Smooth muscle cell (in vitro differentiated cells): ENCODE measurements around the gene MEDAG. TPM values are rescaled to one million over a fixed set of nuclear protein-coding genes. Genes with fewer than 3 reads are reported as not detected.

Source experiments
- DNase-seq: peaks from one replicate; lab custom pipeline; 2025; ENCODE audit not compliant: unreplicated experiment; lab: John Stamatoyannopoulos, UW
- H2AFZ ChIP-seq: fragments of 200-600 bp; sonication (generic); 2 replicates; pipeline ENCODE4 v1.6.0; 2016; ENCODE audit warnings: antibody characterized with exemption, low read depth, mild to moderate bottlenecking
- H3F3A ChIP-seq: fragments of 200-600 bp; sonication (generic); 2 replicates; pipeline ENCODE4 v1.6.0; 2017; ENCODE audit warnings: antibody characterized with exemption, low read depth
- H3K27ac ChIP-seq: fragments of 200-600 bp; sonication (generic); 2 replicates; pipeline ENCODE4 v1.5.1; 2016; ENCODE audit warnings: low read depth, mild to moderate bottlenecking
- H3K27me3 ChIP-seq: fragments of 200-600 bp; sonication (generic); 2 replicates; pipeline ENCODE4 v1.6.1; 2016; ENCODE audit warnings: low read depth, mild to moderate bottlenecking
- H3K36me3 ChIP-seq: fragments of 200-600 bp; sonication (generic); 2 replicates; pipeline ENCODE4 v1.5.1; 2016; ENCODE audit warnings: low read depth
- H3K4me1 ChIP-seq: fragments of 200-600 bp; sonication (generic); 2 replicates; pipeline ENCODE4 v1.5.1; 2016; ENCODE audit warnings: low read depth
- H3K4me2 ChIP-seq: fragments of 200-600 bp; sonication (generic); 2 replicates; pipeline ENCODE4 v1.6.0; 2016; ENCODE audit warnings: mild to moderate bottlenecking
- H3K4me3 ChIP-seq: fragments of 200-600 bp; sonication (generic); 2 replicates; pipeline ENCODE4 v1.5.1; 2016; ENCODE audit warnings: mild to moderate bottlenecking
- H3K79me2 ChIP-seq: fragments of 200-600 bp; sonication (generic); 2 replicates; pipeline ENCODE4 v1.6.0; 2016; ENCODE audit warnings: low read depth, mild to moderate bottlenecking
- H3K9ac ChIP-seq: fragments of 200-600 bp; sonication (generic); 2 replicates; pipeline ENCODE4 v1.6.0; 2016; ENCODE audit warnings: low read depth
- H3K9me3 ChIP-seq: fragments of 200-600 bp; sonication (generic); replicated peaks from 2 replicates; pipeline ENCODE4 v1.5.1; 2016; ENCODE audit warnings: low read depth
- H4K20me1 ChIP-seq: fragments of 200-600 bp; sonication (generic); 2 replicates; pipeline ENCODE4 v1.6.0; 2016; ENCODE audit warnings: low read depth
- CTCF ChIP-seq: fragments of 200-600 bp; sonication (generic); IDR thresholded peaks from 2 replicates; pipeline ENCODE4 v1.5.1; 2017; ENCODE audit warnings: borderline replicate concordance, mild to moderate bottlenecking, antibody characterized with exemption; ENCODE audit not compliant: insufficient read depth, poor library complexity, severe bottlenecking
- WGBS: methylation state at CpG from one replicate; pipeline ENCODE4 v1.1.7; 2016; ENCODE audit warnings: low lambda C conversion rate; 5-methylcytosine and 5-hydroxymethylcytosine counted together
- polyA plus RNA-seq: library from polyadenylated mRNA; unstranded; fragments of >200 nt; fragmentation: Nextera tagmentation; extraction: Ambion mirVana; gene quantifications from 2 replicates; pipeline ENCODE4 v1.2.1, GENCODE V29; 2016
- total RNA-seq: library from RNA; depleted of rRNA; stranded (reverse); fragments of >200 nt; gene quantifications from 2 replicates; pipeline ENCODE4 v1.2.3, GENCODE V29; 2014

The MEDAG gene
- total and polyA plus RNA-seq, 2 experiments from 2014 or later = not detected

GRCh38 chr13:30861163-30861562 lies 44.9 kb upstream of the MEDAG start:
- Histone ChIP-seq H3F3A (peaks cover 22% of the 10 kb centered on the region), H3K27ac (no peak overlapping the region), H3K9ac (no peak overlapping the region), H3K4me1 (peaks cover 21% of the 10 kb centered on the region), H3K9me3 (no peaks in the 10 kb centered on the region), H3K4me2 (no peak overlapping the region), H3K4me3 (no peak overlapping the region), H4K20me1 (no peaks in the 10 kb centered on the region), H3K27me3 (no peaks in the 10 kb centered on the region), H2AFZ (no peak overlapping the region), H3K79me2 (no peaks in the 10 kb centered on the region), H3K36me3 (no peaks in the 10 kb centered on the region)
- WGBS = 68% methylated on average over 3 of the region's 3 CpGs
- DNase-seq = no peak
- no peak for TF ChIP-seq CTCF

GRCh38 chr13:30861836-30862467 lies 44.1 kb upstream of the MEDAG start:
- H2AFZ ChIP-seq = no peak overlapping the region
- peaks cover 24% of the 10 kb centered on the region for H3K4me1 ChIP-seq
- H3K4me3 ChIP-seq = no peak overlapping the region
- H4K20me1 ChIP-seq = no peaks in the 10 kb centered on the region
- H3K27ac ChIP-seq = no peak overlapping the region
- no peaks in the 10 kb centered on the region for H3K9me3 ChIP-seq
- peaks cover 27% of the 10 kb centered on the region for H3F3A ChIP-seq
- H3K27me3 ChIP-seq = no peaks in the 10 kb centered on the region
- no peak for TF ChIP-seq CTCF
- peak overlapping the region; percentile 75 for H3K4me2 ChIP-seq
- H3K9ac ChIP-seq = no peak overlapping the region
- whole genome bisulfite sequencing = 97% methylated on average over 7 of the region's 7 CpGs
- H3K79me2 ChIP-seq = no peaks in the 10 kb centered on the region
- H3K36me3 ChIP-seq = no peaks in the 10 kb centered on the region
- no peak for DNase-seq

- H3K4me2 ChIP-seq = peak overlapping the region; percentile 75
- peak overlapping the region; percentile 99 for H3K27ac ChIP-seq
These were observed 43.4 kb upstream of the MEDAG start for GRCh38 chr13:30862707-30863106.

More at GRCh38 chr13:30862707-30863106, 43.4 kb upstream of the MEDAG start:
- H3K4me1 ChIP-seq = peaks cover 24% of the 10 kb centered on the region
- TF ChIP-seq CTCF = no peak
- H2AFZ ChIP-seq = peak overlapping the region; percentile 50
- H4K20me1 ChIP-seq = no peaks in the 10 kb centered on the region
- H3K27me3 ChIP-seq = no peaks in the 10 kb centered on the region
- H3K9me3 ChIP-seq = no peaks in the 10 kb centered on the region
- no peaks in the 10 kb centered on the region for H3K79me2 ChIP-seq
- peaks cover 31% of the 10 kb centered on the region for H3F3A ChIP-seq
- H3K4me3 ChIP-seq = no peak overlapping the region
- DNase-seq = no peak
- WGBS = 26% methylated on average over 17 of the region's 17 CpGs
- no peaks in the 10 kb centered on the region for H3K36me3 ChIP-seq
- H3K9ac ChIP-seq = peak overlapping the region; percentile 85
